Small intestine (tissue), 7 donors: ENCODE results near the gene ASIC2. TPM values are rescaled to one million over a fixed set of nuclear protein-coding genes. Genes with fewer than 3 reads are reported as not detected.
A peak's percentile ranks its signal among the peaks of the same experiment; 100 is the strongest.

Experiments
- DNase-seq, 2 donors: peaks; one replicate each; pipeline versions ENCODE4 v3.0.0 to v3.0.0-alpha.2; 2013
- FAIRE-seq: peaks from 2 replicates; lab custom pipeline; 2012; peaks lifted over from hg19 to GRCh38; lab: Jason Lieb, UNC
- H3K27ac ChIP-seq, 3 donors: one replicate each; pipeline ENCODE4 v1.5.1; 2013; ENCODE audit warnings: low read length in 2 of 3, mild to moderate bottlenecking in 2 of 3, control low read depth in 1 of 3, inconsistent platforms in 1 of 3, low read depth in 1 of 3, moderate library complexity in 1 of 3
- H3K27me3 ChIP-seq, 3 donors: one replicate each; pipeline ENCODE4 v1.6.1; 2013; ENCODE audit warnings: low read length in 3 of 3, inconsistent platforms in 1 of 3; ENCODE audit not compliant: control insufficient read depth in 3 of 3, insufficient read depth in 3 of 3
- H3K36me3 ChIP-seq, 3 donors: one replicate each; pipeline ENCODE4 v1.6.1; 2013; ENCODE audit warnings: low read length in 3 of 3, inconsistent platforms in 1 of 3, low read depth in 1 of 3, mild to moderate bottlenecking in 1 of 3, moderate library complexity in 1 of 3; ENCODE audit not compliant: control insufficient read depth in 3 of 3, insufficient read depth in 2 of 3
- H3K4me1 ChIP-seq, 3 donors: one replicate each; pipeline ENCODE4 v1.6.1; 2013; ENCODE audit warnings: low read length in 2 of 3, inconsistent platforms in 1 of 3, low read depth in 1 of 3, mild to moderate bottlenecking in 1 of 3, moderate library complexity in 1 of 3; ENCODE audit not compliant: control insufficient read depth in 3 of 3, insufficient read depth in 2 of 3
- H3K4me3 ChIP-seq, 3 donors: one replicate each; pipeline ENCODE4 v1.5.1; 2013; ENCODE audit warnings: low read length in 3 of 3, control low read depth in 1 of 3, inconsistent platforms in 1 of 3, low read depth in 1 of 3, mild to moderate bottlenecking in 1 of 3, moderate library complexity in 1 of 3
- H3K9me3 ChIP-seq, 2 donors: one replicate each; pipeline ENCODE4 v1.6.1; 2013; ENCODE audit warnings: low read depth in 1 of 2, low read length in 1 of 2; ENCODE audit not compliant: control insufficient read depth in 2 of 2, insufficient read depth in 1 of 2
- WGBS, 3 donors: extraction: QIAGEN DNeasy Blood & Tissue Kit; methylation state at CpG; one replicate each; pipeline ENCODE4 v1.1.7; 2013; 5-methylcytosine and 5-hydroxymethylcytosine counted together
- polyA plus RNA-seq, 4 donors: library from polyadenylated mRNA; stranded (reverse) in 3 of 4; unstranded in 1 of 4; fragments of 200-250 nt in 3 of 4; fragments of 120-200 nt in 1 of 4; gene quantifications; one replicate each; pipeline versions ENCODE4 v1.2.1 to v1.2.3, GENCODE V29; 2013
- donor health status: healthy with polysubstance abuse.
- donor health status: control.
- donor health status: control.
- donor health status: Bipolar disorder and iron deficiency.
- donor health status: healthy.

Gene ASIC2
- polyA plus RNA-seq, 4 donors, result 1.5 to 14.4 TPM; not detected in 2

DNA sequence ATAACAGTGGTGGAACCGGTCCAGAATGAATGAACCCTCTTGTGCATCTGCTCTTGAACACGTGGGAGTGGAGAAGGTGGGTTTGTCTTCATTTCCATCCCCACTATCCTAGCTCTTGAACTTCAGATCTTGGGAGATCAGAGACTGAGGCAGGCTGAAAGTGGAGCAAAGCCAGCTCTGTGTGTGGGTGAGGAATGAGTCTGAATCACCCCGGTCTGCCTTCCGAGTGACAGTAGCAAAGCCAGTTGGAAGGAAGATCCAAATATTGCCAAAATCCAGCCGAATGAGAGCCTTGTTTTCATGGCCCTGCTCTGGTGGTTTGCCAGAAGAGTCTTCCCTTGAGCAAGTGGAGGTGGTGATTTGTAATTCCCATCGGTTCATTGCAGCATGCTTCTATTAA, 29.0 kb upstream of the ASIC2 start:
- H3K27ac ChIP-seq, result no peak overlapping the region
- no peak overlapping the region for H3K4me3 ChIP-seq
- DNase-seq (no peak), FAIRE-seq (no peak)
- peaks cover 0 to 4% (median 3%) of the 10 kb centered on the region in 3 donors for H3K27me3 ChIP-seq
- no peaks in the 10 kb centered on the region for H3K9me3 ChIP-seq
- 64 to 76% (median 66%) methylated on average over 6 of the region's 6 CpGs for WGBS, 3 donors
- H3K4me1 ChIP-seq, result no peaks in the 10 kb centered on the region
- H3K36me3 ChIP-seq, result no peaks in the 10 kb centered on the region

DNA sequence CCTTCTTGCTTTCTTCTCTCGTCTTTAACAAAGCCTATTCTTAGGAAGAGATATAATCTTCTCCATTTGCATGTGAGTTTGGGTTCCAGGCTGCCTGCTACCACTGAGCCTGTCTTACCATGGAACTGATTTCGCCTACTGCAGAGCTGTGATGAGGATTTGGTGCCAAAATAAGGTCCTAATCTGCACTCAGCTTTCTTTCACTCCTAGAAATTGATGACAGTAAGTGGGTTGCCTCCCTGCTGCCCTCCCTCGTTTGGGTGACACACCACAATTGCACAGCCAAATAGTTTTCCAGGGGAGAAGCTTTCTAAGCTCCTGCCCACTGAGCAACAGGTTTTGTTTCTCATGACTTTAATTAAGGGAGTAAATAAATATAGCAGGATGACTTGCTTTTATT, 25.1 kb upstream of the ASIC2 start:
- Histone ChIP-seq H3K4me3 (no peak overlapping the region), H3K27me3 (peaks cover 0 to 2% (median 2%) of the 10 kb centered on the region in 3 donors), H3K9me3 (no peaks in the 10 kb centered on the region), H3K36me3 (no peaks in the 10 kb centered on the region), H3K27ac (no peak overlapping the region), H3K4me1 (no peaks in the 10 kb centered on the region)
- FAIRE-seq, result no peak
- no peak for DNase-seq
- WGBS, 3 donors, result 42 to 60% (median 56%) methylated on average over 3 of the region's 3 CpGs

DNA sequence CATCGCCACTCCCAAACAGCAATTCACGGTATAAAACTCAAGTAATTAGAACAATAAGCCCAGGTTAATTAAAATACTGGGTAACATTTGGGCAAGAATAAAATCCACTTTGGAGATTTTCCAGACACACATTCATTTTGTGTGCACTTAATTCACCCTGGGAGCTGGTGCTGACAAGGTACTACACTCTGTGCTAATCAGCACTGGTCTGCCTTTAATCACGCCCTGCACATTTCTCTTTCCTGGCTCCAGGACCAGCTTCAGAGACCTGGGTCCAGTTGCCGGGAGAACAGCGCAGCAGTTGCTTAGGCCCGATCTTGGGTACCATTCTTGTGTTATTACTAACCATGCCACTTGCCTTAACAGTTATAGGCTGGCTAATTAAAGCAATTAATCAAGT, 23.7 kb upstream of the ASIC2 start:
- Histone ChIP-seq H3K27ac (no peak overlapping the region), H3K4me3 (no peak overlapping the region), H3K9me3 (no peaks in the 10 kb centered on the region), H3K4me1 (no peaks in the 10 kb centered on the region), H3K36me3 (no peaks in the 10 kb centered on the region), H3K27me3 (peaks cover 0 to 2% (median 2%) of the 10 kb centered on the region in 3 donors)
- DNase-seq (no peak), FAIRE-seq (no peak)
- 82 to 85% (median 84%) methylated on average over 6 of the region's 6 CpGs for WGBS, 3 donors

DNA sequence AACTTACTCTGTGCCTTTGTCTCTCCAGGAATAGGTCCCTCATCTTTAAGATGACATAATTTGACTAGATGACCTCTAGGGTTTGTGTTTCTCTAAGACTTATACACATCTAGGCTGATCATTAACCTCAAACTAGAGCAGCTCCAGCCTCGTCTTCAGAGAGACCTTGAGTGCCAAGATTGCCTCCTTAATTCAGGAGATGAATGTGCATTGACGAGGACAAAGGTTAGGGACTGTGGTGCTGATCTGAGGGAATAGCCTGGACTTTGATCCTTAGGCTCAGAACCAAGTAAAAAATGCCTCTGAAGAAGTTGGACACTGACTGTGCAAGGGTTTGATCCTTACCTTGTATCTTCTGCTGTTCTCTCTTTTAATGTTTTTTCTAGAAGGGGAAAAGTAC, 17.2 kb upstream of the ASIC2 start:
- H3K4me3 ChIP-seq, result no peak overlapping the region
- H3K36me3 ChIP-seq, result no peaks in the 10 kb centered on the region
- 0 to 35% (median 10%) methylated on average over 2 of the region's 2 CpGs for WGBS, 3 donors
- no peak for FAIRE-seq
- no peaks in the 10 kb centered on the region for H3K9me3 ChIP-seq
- H3K27me3 ChIP-seq, result no peaks in the 10 kb centered on the region
- H3K27ac ChIP-seq, result no peak overlapping the region
- peak; percentile 75 to 92 for DNase-seq
- peaks cover 0 to 7% (median 0%) of the 10 kb centered on the region in 3 donors for H3K4me1 ChIP-seq

DNA sequence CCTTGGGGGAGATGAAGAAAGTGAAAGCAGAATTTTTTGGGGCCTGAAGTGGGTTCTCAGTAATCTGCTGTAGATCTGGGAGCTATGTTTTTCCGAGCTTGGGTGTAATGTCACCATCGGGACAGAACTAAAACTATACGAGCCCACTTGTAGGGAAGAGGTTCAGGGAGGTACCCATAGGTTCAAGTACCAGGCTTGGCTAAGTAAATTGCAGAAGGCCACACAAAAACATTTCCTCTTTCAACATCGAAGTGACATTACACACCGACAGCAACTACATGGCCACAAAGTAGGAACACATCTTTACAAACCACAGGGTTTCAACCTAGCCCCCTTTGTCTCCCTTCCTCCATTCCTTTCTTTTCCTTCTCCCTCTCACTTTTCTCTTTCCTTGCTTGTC, 10.2 kb upstream of the ASIC2 start:
- H3K9me3 ChIP-seq, result peaks cover 0 to 1% of the 10 kb centered on the region in 2 donors
- no peaks in the 10 kb centered on the region for H3K4me1 ChIP-seq
- DNase-seq, result no peak
- peaks cover 0 to 2% (median 0%) of the 10 kb centered on the region in 3 donors for H3K27me3 ChIP-seq
- H3K36me3 ChIP-seq, result no peaks in the 10 kb centered on the region
- no peak overlapping the region for H3K4me3 ChIP-seq
- WGBS, 3 donors, result 73 to 84% (median 73%) methylated on average over 5 of the region's 5 CpGs
- no peak for FAIRE-seq
- H3K27ac ChIP-seq, result no peak overlapping the region

DNA sequence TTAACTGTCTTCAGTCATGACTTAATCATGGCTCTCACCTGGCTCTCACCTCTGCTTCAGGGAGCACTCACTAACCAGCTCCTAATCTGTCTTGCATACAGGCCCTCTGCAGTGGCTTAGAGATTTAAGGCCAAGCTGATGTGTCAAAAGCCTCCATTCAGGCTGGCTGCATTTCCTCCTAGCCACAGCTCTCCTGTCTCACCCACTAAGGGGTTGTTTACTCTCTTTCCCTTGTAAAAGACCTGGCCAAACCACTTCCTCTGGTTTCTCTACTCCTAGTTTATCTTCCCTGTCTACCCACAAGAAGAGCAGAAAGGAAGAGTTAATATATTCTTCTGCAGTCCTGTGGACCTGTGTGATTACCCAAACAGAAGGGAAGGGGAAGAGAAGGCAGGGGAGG, 9.3 kb upstream of the ASIC2 start:
- no peaks in the 10 kb centered on the region for H3K4me1 ChIP-seq
- H3K27me3 ChIP-seq, result peaks cover 0 to 2% (median 0%) of the 10 kb centered on the region in 3 donors
- H3K9me3 ChIP-seq, result peaks cover 0 to 1% of the 10 kb centered on the region in 2 donors
- H3K27ac ChIP-seq, result no peak overlapping the region
- no peaks in the 10 kb centered on the region for H3K36me3 ChIP-seq
- DNase-seq (no peak), FAIRE-seq (no peak)
- H3K4me3 ChIP-seq, result no peak overlapping the region

DNA sequence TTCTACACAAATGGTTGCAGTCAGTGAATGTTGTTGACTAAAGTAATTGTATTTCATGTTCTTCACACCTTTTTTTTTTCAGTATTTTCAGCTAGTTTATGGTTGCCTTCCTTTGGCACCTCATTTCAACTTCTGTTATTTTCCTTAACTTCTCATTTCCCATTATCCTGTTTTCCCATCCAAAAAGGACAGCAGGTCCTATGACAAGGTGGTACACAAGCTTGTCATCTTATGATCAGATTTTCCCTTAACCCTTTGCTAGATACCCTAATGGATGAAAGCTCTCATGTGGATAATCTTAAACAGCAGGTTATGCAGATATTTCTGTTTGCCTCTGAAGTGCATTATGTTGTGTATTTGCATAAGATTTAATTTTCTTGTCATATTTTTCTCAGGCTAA, 7.1 kb upstream of the ASIC2 start:
- FAIRE-seq (no peak), DNase-seq (no peak)
- H3K4me3 ChIP-seq, result no peak overlapping the region

DNA sequence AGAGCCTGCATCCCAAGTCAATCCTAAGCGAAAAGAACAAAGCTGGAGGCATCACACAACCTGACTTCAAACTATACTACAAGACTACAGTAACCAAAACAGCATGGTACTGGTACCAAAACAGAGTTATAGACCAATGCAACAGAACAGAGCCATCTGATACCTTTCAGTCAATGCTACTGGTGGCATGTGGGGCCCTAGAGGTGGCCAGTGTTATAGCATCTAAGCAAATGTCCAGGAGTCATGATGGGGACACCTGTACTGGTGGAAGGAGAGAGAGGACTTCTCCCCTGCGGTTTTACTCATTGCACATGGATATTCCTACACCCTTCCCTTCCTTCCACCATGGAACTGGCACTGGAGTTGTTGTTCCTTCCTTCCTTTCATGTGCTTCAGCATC, 6.0 kb upstream of the ASIC2 start:
- Histone ChIP-seq H3K9me3 (no peaks in the 10 kb centered on the region), H3K27me3 (peaks cover 0 to 2% (median 0%) of the 10 kb centered on the region in 3 donors), H3K4me1 (peaks cover 0 to 3% (median 0%) of the 10 kb centered on the region in 3 donors), H3K36me3 (no peaks in the 10 kb centered on the region), H3K27ac (no peak overlapping the region), H3K4me3 (no peak overlapping the region)
- 84 to 85% (median 84%) methylated on average over 2 of the region's 2 CpGs for WGBS, 3 donors
- DNase-seq (no peak), FAIRE-seq (no peak)

More for the DNA sequence above, 7.1 kb upstream of the ASIC2 start:
- Histone ChIP-seq H3K27ac (no peak overlapping the region), H3K9me3 (peaks cover 0 to 1% of the 10 kb centered on the region in 2 donors), H3K36me3 (no peaks in the 10 kb centered on the region), H3K4me1 (peaks cover 0 to 1% (median 0%) of the 10 kb centered on the region in 3 donors), H3K27me3 (peaks cover 0 to 2% (median 0%) of the 10 kb centered on the region in 3 donors)

DNA sequence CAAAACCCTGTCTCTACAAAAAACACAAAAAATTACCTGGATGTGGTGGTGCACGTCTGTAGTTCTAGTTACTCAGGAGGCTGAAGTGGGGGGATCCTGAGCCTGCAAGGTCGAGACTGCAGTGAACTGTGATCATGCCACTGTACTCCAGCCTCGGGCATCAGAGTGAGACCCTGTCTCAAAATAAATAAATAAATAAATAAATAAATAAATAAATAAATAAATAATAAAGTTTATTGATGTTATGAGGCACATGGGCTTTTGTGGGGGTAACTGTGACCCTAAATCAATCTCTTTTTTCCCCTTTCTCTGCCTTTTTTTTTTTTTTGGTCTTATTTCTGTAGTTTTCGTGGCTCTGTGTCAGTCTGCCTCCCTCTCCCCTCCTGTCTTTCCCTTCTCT, 4.5 kb upstream of the ASIC2 start:
- no peaks in the 10 kb centered on the region for H3K36me3 ChIP-seq
- H3K9me3 ChIP-seq, result no peaks in the 10 kb centered on the region
- H3K4me3 ChIP-seq, result no peak overlapping the region
- WGBS, 3 donors, result 86 to 88% (median 87%) methylated on average over 4 of the region's 4 CpGs
- no peak overlapping the region for H3K27ac ChIP-seq
- FAIRE-seq, result no peak
- peaks cover 0 to 6% (median 0%) of the 10 kb centered on the region in 3 donors for H3K4me1 ChIP-seq
- DNase-seq, result no peak
- H3K27me3 ChIP-seq, result peaks cover 0 to 9% (median 3%) of the 10 kb centered on the region in 3 donors
